HG02763 (cell line): ENCODE measurements around the gene SEC31B.

Source experiments
- ATAC-seq: cut with Tn5 transposase; IDR thresholded peaks from one replicate; pipeline ENCODE4 v1.9.1; 2021; ENCODE audit warnings: mild to moderate bottlenecking, moderate library complexity; ENCODE audit not compliant: unreplicated experiment

The SEC31B gene

DNA sequence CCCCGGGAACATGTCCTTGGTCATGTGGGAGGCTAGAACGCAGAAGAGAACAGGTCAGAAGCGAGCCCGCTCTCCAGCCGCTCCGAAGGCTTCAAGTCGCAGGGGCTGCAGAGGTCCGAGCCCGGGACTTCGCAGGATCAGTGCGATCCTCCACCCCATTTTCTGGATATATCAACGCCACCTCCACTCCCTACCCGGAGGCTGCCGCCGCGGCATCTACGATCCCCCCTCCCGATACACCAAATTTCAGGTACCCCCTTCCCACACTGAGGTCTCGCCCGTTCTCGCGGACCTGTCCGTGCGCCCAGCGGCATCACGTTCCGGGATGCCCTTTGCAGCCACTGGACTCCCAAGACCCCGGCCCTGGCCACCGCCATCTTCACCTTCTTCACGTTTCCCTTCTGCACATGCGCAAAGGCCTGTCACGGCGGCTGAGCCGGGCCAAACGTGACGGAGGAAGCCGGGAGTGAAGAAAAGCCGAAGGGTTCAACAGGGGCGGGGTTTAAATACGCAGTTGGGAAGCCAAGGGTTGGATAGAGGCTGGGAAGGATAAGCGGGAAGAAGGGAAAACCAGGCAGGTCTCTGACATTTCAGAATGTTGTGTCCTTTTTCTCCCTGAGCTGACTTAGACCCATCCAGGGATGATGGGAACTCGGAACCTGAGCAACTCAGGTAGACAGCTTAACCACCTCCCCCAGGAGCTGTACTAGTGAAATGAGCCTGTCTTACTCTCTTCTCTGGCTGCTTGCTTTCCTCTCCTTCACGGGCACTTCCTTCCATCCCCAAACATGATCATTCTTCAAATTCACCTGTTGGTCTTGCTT is 10.0 kb upstream of the SEC31B start, which contains the start of gene NDUFB8:
NDUFB8 (minus strand) TSS at position 397 of the 824 bp plus-strand sequence; CDS start at position 377, 20 bp downstream.
- ATAC-seq: peak; percentile 74

DNA sequence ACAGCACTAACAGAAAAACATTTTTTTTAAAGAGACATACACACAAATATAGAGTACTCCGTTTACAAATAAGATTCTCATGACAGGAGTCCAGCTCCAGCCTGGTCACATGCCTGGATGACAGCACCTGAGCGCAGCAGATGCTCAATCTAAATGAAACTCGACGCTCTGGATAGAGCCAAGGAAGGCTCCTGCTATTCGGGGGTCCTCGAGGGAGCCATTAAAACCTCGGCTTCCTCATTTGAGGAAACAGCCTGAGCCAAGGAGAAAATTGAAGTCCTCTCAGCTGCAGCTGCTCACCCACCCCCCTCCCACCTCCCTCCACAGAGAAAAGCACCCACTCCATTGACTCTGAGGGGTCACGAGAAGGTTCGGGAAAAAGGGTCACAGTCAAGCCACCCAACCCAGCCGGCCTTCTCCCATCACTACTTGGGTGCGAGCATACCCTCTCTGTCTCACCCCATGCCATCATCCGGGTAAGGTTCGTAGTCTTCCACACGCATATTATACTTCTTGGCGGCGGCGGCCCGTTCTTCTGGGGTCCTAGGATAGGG is 9.3 kb upstream of the SEC31B start:
- no peak for ATAC-seq

DNA sequence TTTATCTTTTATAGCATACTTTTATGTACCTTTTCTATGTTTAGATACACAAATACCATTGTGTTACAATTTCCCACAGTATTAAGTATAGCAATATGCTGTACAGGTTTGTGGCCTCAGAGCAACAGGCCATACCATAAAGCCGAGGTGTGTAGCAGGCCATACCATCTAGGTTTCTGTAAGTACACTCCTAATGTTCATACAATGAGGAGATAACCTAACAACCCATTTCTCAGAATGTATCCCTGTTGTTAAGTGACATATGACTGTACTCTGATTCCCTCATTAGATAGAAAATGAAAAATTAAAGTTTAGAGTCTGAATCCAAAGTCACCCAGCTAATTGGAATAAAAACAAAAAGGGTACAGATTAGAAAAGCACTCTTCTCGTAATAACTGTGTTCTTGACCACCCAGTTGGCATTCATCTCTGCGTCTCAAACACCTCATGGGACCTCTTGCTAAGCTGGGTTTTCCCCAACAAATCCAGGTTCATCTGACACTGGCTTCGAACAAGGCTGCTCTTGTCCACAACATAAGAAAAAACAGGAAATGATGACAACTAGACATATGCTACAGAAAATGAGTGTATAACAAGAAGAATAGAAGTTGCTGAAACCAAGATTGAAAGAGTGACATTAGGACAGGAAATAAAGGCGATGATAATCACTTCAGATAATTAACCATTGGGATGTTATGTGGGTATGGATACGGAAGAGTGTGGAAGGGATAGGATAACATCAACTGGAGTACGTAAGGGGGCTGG is 8.6 kb upstream of the SEC31B start:
- no peak for ATAC-seq

DNA sequence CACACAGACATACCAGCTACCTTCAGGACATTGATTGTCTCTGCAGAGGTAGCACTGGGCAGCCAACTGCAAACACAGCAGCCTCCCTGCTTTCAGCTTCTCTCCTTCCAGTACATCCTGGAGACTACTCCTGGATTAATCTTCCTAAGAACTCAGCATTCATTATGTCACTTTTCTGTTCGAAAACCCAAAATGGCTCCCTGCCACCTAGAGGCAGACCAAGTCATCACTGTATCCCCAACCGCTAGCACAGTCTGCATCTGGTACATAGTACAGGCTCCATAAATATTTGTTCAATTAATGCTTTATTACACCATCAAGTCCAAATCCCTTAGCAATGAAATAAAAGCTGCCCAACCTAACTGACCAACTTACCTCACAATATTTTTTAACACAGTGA is 5.0 kb upstream of the SEC31B start:
- no peak for ATAC-seq

DNA sequence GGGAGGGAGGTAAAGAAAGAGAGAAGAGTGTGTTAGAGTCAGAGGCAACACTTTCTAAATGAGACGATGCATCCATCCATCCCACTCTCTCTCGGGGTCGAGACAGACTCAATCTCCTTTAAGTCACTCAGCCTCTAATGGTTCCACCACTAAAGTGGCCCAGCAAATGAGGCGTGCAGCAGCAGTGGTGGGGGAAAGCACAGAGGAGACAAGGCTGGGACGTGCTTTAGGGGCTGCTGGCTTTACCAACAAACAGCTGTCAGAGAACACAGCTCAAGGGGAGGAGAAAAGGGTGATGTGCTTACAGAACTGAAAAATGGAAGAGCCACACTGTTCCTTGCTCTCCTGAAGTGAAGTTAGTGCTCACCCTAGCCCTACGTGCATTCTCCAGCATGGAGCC is 4.5 kb upstream of the SEC31B start:
- ATAC-seq: no peak

DNA sequence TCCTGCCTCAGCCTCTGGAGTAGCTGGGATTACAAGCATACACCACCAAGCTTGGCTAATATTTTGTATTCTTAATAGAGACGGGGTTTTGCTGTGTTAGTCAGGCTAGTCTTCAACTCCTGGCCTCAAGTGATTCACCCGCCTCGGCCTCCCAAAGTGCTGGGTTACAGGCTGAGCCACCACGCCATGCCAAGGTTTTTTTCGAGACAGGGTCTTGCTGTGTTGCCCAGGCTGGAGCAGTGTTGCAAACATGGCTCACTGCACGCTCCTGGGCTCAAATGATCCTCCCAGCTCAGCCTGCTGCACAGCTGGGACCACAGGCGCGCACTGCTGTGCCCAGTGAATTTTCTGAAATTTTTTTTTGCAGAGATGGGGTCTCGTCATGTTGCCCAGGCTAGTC is 3.3 kb upstream of the SEC31B start:
- ATAC-seq: no peak

DNA sequence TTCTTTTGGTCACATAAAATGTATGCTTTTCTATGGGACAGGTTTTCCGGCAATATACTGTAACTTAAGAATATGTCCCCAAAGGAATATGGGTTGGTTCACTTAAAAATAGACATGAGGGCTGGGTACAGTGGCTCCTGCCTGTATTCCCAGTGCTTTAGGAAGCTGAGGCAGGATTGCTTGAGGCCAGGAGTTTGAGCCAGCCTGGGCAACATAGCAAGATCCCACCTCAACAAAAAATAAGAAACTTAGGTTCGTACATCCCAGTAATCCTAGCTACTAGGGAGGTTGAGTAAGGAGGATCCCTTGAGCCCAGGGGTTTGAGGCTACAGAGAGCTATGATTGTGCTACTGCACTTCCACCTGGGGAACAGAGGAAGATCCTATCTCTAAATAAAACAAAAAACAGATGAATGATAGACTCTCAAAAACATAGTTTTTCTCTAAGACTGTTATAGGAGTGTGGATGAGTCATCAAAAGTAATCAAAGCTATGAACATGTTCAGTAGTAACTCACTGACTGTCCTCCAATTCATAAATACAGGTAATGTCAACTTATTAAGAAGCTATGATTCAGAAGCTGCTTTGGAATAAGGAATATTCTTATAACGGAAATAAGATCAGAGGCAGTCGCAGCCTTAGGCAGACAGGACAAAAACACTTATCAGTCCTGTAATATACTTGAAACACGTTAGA is 2.6 kb upstream of the SEC31B start:
- ATAC-seq: no peak

DNA sequence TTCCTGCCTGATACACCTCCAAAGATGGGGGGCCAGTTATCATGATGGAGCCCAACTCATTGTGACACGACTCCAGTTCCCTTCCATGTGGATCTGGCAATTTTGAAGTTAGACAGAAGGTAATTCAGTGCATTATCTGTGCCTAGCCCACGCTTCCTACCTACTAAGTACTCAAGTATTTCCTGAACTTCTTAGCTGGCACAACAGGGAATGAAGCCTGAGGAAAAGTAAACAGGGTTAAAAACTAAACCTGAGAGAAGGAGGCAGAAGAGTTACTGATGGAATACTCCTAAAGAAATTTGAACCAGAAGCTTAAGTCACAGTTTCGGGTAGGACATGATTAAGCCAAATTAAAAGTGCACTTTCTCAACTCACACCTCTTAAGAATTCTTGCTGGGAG is 1.1 kb upstream of the SEC31B start:
- no peak for ATAC-seq

DNA sequence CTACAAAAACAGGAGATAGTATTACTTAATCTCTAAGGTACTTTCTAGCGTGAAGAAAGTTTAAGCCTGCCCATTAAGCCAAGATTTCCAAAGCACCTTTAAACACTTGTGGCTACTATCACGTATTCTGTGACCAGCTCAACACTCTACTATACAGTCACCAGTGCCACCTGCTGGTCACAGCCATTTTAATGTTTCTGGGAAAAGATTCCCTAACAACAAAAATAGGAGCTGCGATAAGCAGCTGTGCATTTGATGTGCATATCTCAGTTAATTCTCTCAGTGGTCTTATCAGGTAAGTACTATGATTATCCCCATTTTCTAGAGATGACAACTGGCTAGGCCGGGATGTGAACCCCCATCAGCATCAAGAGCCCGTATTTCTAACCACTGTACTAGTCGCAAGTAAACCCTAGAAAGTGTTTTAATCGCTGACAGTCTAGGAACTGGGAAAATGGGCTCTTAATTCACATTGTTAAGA is 860 bp downstream of the SEC31B start:
- ATAC-seq: no peak

DNA sequence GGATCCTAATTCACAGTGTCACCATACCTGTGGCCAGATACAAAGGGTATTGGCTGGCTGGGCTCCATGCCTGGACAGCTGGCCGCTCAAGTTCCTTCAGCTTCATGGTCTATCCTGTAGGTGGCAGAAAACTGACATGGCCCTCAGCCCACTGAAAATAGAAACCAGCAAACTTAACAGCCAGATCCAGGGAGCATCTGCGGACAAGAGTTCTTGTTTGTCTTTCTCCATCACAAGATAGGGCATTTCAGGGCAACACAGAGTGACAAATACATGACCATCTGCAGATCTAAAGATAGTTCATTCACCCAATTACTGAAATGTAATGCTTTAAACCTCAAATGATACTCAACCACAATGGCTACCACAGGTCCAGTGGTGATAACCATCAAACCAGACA is 2.8 kb downstream of the SEC31B start:
- no peak for ATAC-seq

DNA sequence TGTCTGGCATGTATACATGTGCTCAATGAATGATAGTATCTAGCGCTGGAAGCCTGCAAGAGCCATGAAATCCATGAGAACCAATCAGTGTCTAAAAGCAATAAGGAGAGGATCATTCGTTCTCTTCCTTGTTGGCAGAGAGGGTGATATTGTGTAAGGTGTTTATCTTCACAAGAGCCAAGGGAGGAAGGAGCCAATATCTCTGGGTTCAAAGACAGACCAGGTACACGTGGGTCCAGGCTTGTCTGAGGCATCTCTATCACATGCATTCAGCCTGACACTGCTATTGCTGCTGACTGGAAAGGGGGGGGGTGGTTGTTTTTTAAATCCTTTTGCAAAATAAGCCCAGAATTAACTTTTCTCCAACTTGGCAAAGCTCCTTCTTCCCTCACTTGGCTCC is 4.0 kb downstream of the SEC31B start:
- no peak for ATAC-seq

DNA sequence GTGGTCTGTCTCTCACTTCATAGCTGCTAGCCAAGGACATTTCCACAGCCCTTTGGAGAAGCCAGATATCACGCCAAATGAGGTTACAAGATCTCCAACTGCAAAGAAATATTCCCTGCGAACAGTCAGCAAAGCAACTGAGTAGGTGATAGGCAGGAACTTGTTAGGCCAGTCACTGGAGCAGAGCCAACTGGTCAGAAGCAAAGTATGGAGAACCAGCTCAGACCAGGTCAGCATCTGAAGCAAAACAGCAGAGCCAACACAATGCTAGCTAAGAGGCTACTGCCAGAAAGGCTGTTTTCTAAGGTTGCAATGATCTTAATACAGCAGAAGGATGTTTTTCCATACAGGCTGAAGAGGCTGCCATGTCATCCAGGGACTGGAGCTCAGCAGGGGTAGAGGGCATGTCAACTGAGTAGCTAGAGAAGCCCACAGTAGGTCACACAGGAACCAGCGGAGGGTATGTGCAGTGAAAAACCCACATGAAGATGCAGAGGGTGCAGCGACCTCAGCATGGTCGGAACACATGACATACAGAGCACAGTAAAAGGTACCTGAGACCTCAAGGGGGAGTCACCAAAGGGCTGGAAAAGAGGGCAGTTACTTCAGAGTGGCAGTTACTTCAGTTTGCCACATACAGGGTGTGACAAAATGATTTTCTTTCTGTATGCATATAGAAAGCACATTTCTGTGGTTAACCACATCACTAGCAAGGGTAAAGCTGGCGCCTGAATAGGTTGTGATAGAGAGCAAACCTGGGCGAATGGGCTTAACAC is 8.9 kb downstream of the SEC31B start:
- ATAC-seq: no peak

DNA sequence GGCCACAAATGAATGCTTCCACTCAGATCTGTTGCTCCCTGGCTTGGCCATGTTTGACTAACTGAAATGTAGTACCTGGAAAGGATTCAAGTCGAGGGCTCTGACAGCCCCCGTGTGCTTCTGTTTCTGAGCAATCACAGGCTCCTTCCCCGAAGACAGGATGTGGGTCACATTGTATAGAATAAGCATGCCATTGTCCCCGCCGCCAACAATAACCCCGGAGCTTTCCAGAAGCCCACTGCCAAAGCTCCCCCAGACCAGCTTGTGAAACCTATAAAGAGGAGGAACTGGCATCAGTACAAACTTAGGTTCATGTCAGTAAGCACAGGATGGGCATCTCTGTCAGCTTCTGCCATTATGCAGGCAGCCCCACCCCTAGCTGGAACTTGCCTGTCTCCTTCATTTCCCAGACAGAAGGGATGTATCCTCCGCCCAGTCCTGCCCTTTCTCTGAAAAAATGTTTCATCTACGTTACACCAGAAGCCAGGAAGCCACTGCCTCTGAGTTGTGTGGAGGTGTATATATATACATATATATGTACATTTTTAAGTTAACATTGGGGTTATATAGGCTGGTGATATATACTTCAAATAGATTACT is 10.3 kb downstream of the SEC31B start:
- no peak for ATAC-seq

DNA sequence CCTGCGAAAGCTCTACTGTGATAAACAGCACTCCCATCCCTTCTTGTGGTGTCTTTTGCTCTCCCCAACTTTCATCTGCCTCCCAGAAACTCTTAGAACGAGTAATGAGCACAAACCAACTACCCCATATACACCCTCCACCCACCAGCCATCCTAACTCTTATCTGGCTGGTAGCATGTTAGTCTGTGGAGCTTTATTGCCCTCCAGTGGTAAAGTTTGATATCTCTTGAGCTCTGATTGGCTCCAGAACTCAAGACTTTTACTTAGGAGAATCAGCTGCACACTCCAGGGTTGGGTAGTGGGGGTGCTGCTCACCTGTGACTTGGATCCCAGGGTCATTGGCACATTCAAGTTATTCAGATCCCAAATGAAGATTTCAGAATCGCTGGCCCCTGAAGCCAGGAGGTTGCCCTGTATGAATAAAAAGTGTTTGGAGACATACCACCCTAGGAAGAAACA is 10.9 kb downstream of the SEC31B start:
- no peak for ATAC-seq

DNA sequence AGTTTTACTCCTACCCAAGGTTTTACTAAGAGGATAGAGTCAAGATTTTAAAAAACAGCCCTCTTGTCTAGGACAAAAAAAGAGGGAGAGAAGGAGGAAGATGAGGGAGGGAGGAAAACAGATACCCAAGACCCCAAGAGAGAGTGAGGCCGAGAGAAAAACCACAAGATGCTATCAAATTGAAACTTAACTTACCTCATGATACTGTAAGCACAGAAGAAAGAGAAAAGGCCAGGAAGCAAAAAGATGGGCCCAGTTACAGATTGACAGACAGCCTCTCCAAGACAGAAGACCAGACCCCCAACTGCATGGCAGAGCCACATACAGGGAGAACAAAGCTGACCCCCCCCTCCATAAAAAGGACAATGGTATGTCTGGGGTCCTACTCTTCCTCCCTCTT is 11.4 kb downstream of the SEC31B start:
- ATAC-seq: no peak

DNA sequence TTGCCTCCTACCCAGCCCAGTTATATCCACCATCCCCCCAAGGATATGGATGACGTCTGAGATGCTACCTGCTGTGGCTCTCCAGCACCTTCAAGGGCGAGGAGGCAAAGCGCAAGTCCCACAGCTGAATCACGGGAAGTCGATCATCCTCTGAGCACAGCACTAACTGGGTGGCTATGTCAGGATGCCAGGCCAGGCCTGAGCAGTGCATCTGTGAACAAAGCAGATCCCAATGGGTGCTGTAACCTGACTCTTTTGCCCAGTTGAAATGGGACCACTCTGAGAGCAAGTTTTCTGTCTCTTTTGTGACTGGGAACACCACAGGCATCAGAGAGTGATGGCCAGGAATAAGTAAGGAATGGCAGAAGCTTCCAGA is 12.3 kb downstream of the SEC31B start:
- no peak for ATAC-seq

DNA sequence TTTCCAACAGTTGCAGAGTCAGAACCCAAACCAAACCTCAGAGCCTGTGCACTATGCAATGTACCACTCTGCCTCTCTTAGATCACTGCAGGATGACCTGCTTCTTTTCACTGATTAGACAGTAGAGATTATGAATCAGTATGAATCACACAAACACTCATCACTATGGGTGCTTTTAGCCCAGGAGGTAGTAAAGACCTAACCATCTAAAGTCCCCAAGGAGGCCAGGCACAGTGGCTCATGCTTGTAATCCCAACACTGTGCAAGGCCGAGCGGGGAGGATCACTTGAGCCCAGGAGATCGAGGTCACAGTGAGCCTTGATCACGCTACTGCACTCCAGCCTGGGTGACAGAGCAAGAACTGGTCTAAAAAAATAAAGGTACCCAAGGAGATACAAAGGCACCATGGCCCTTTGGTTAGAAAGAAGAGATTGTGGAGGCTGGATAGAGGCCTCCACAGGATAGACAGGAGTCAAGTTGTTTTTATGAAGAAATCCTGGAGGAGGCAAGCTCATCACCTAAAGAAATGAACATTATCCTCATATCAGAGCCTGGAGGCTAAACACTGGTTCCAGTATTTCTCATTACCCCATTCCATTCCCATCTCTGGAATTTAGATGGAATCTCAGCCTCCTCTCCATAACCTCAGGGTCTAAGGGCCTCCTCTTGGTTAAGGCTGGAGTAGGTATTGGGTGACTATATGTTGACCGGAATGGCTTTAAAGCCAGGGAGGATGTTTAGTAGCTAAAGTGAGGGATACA is 12.9 kb downstream of the SEC31B start:
- no peak for ATAC-seq

DNA sequence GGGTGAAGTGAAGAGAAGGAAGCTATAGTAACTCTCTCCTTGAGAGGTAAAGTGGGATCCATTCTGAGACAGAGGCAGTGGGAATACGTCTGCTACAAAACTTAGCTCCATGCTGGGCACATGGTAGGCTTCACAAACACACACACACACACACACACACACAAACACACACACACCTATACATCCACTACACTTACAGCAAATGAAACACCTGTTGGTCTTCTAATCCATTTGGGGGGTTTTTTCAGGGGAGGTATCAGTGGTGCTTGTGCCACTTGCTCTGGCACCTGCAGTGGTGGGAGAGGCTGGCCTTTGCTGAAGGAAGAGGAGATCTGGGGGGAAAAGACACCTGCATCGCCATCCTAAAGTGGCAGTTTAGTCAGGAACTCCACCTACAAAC is 14.5 kb downstream of the SEC31B start:
- no peak for ATAC-seq

DNA sequence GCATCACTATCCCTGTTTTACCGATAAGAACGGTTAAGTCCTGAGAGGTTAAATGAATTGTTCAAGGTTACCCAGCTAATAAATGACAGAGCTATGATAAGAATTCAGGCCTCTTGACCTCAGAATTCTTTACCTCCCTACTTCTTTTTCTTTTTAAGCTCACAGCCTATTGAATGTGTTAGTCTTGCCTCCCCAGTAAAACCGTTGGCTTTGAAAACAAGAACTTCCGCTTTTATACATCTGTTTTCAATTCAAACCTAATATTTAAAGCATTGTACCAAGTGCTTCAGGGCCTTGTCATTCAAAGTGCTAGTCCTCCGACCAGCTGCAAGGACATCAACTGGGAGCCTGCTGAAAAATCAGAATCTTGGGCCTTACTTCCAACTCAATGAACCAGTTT is 15.6 kb downstream of the SEC31B start:
- no peak for ATAC-seq
